SHP77 (cell line): ENCODE data around the gene CBARP.

Experiments used
- DNase-seq, 2 experiments: peaks; one replicate each; lab custom pipeline; 2025; lab: John Stamatoyannopoulos, UW

Gene CBARP

DNA sequence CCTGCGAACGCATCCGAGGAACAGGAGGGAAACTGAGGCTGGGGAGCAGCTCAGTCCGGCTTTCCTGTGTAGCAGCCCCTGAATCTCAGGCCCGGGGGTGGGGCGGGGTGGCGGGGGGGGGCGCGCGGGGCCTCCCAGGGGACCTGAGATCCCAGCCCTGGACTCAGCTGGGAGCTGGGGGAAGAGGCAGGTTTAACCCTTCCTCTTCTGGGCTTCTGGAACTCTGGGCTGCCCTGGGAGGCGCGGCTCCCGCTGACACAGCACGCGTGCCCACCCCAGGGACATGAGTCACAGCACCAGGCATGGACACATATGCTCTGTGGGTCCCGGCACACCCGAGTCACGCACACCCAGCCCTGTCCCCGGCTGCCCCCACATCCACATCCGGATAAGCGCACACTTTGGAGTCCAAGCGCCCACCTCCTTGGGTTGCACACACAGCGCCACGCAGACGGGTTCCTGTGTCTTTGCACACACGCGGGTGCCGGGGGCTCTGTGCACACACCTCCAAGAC, 27.9 kb upstream of the CBARP start:
- no peak for DNase-seq

DNA sequence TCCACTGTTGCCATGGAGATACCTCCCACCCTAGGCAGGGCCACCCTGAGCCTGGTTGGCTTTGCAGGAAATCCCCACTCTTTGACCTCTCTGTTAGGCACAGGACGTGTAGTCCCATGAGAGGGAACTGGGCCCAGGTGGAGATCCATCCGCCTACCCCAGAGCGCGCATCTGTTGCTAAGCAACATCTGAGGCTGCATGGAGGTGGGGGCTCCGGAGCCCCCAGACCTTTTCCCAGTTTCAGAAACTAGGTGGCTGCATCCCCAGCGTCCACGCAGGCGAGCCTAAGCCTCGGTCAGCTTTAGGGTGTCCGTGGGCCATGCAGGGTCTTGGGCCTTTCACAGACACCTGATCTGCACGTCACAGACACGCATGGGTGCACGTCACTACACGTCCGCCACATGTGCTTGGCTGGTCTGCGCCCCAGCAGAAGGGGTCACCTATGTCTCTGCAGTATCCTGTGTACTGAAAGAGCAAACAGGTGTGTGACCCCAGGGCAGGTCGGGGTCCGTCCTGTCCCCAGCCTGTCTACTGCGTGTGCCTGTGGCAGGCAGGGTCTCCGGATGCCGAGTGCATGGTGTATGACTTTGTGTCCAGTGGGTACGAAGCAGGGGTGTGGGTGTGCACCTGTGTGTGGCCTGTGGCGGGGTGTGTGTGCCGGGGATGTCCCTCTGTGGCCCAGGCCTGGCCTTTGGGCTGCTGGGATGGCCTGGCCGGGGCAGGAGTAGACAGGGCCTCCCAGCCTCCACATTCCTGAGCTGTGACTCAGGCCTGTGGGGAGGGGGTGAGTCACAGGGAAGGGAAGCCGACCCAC, 27.2 kb upstream of the CBARP start:
- DNase-seq, result no peak

DNA sequence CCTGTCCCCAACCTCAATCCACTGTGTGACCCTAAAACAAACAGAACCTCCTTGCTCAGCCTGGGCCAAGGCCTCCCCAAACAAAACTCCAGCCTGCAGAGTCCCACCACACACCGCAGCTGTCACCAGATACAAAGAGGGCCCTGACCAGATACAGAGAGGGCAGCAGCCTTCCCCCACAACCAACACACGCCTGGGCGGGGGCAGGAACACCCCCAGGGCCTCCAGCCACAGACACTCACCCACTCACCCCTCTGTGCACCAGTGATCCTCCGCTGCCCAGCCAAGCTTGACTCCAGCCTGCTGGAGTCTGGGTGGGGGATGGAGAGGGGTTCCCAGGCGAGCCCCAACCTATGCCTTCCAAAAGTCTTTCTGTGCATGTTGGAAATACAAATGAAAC, 25.4 kb upstream of the CBARP start:
- DNase-seq, result no peak

DNA sequence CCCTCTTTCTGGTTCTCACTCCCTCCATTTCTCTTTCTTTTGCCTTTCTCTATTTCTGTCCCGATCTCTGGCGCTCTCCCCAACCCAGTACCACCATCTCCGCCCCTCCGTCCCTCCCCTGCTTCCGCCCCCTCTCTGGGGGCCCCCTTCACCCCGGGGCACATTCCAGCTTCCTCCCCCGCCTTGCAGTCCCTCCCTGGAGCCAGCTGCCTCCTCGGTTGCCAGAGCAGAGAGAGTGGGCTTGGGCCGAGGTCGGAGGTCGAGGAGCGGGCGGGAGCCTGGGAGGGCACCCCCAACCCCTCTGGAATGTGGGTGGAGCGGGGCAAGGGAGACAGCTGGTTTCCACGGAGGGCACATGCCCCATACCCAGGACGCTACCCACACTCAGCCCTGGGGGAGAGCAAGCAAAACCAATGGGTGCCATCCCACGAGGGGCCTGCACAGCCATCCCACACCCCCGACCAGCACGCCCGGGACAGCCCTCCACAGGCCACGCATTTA, 24.9 kb upstream of the CBARP start:
- no peak for DNase-seq

DNA sequence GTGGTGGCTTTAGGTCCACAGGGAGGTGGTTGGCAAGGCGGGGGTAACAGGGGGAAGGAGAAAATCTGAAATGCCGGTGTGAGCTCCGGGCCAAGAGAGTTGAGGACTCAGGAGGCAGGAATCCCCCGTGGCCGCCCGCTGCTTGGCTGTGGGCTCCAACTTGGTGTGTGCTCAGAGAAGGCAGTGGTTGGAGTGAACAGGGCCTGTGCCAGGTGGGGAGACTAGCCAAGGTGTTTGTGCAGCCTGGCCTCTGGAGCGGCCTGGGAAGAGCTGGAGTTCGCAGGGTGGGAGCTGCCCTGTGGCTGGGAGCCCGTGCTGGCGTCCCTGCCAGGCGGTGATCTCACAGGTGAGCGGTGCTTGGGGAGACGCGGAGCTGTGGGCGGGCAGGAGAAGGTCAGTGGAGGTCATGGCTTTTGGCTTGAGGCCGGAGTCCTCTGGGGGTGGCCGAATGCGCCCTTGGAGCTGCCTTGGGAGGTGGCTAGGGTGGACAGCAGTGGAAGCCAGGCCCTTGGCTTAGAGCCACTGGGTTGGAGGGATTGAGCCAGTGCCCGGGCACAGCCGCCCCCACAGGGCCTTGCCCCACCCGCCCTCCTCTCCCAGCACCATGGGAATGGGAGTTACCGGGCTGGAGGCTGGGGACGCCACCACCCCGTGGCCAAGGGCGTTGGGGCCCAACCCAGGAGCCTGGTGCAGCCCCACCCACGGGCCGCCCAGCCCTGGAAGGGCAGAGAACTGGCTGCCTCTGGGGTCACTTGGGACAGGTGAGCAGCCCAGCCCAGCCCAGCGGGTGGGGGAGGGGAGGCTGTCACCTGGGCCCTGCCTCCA, 24.2 kb upstream of the CBARP start:
- no peak for DNase-seq

DNA sequence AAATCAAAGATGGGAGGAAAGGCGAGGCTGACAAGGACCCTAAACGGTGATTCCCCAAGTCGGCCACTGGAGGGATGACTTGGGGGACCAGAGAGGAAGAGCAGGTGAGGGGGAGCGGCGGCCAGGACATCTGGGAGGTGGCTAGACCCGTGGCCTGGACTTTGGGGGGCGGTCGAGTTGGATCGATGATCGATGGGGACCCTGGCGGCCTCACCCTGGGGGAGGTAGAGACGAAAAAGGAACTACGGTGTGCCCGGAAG, 23.7 kb upstream of the CBARP start:
- DNase-seq, result no peak

DNA sequence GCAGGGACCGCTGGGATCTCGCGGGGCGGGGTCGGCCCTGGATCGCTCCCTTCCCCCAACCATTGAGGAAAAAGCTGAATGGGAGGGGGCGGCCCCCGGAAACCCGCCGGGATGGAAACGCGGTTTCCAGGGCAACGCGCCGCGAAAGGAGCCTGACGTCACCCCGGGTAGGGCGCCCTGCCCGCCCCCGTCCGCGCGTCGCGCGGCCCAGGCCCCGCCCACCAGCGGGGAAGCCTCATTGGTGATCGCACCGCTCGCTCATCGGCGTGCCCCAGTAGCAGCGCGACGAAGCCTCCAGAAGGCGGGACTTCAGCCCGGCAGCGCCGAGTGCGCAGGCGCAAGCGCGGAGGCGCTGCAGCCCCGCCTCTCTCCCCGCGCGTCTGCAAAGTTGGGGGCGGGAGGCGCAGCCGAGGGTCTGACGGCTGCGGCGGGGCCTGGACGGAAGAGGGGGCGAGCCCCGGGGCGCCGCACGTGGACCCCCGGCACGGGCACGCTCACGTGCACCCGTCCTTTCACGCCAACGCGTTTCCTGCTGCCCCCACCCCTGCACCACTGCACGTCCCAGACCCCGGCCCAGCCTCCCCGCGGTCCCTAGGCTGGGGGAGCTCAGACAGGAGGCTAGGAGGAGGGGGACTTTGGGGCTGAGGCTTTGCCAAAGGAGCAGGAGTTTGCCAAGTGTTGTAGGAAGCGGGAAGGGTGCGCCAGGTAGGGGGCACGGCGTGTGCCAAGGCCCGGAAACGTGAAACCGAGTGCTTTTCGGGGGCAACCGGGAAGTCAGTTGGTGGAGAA, 23.1 kb upstream of the CBARP start:
- peak; percentile 93 to 94 for DNase-seq

DNA sequence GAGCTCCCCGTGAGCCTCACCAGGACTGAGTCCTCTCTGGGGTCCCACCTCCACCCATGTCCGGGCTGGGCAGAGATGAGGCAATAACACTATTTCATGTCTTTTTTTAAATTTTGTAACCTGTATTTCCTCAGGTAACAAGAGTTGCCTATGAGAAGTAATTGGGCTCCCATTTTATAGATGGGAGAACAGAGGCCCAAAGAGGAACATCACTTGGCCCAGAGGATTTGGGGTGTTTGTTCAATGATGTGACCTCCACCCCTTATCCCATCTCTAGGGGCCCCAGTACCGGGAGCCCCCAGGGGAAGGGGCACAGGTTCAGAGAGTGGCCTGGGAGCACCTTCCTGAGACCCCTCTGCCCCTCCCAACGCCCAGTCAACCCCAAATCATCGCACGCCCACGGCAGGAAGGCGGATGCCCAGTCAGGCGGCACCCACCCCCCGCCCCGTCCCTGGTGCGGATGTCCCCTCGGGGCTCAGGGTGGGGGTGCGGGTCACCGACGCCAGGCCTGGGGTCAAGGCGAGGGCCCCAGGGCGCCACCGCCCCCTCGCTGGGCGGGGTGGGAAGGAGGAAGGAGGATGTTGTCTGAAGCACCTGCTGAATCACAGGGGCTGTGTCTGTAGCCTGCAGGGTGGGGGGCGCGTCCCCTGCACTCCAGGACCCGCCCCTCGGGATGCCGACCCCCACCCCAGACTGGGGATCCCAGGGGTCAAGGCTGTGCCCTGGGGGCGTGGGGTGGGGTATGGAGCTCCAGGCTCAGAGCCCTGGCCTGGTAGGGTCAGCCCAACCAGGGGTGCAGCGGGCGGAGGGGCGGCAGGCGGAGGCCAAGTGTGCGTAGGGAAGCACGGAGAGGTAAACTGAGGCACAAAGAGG, 22.3 kb upstream of the CBARP start:
- no peak for DNase-seq

DNA sequence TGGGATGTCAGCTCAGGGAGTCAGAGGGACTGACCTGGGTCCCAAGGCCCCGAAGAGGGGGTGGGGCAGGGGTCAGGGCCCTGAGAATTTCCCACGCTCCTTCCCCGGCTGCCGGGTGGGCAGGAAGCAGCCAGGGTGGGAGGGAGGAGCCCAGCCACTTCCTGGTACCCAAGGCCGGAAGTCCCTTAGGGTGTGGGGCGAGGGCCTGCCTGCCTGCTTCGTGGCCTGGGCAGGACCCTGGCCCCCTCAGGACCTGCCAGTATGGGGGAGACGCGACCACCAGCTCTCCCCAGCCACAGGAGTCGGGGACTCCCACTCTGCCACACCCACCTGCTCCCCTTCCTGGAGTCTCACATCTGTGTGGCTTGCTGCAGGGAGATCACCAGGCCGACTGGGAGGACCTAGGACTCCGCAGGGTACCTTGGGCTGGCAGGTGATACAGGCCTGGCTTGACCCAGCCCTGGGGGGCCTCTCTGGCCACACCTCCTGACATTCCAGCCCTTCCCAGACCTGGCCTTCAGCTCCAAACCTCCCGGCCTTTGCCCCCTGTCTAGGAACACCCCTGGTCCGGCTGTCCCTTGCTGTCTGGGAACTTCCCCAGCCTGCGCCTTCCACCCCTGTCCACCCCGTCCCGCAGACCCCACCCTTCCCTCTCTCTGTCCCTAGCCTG, 21.5 kb upstream of the CBARP start:
- DNase-seq, result peak; percentile 40 to 65

DNA sequence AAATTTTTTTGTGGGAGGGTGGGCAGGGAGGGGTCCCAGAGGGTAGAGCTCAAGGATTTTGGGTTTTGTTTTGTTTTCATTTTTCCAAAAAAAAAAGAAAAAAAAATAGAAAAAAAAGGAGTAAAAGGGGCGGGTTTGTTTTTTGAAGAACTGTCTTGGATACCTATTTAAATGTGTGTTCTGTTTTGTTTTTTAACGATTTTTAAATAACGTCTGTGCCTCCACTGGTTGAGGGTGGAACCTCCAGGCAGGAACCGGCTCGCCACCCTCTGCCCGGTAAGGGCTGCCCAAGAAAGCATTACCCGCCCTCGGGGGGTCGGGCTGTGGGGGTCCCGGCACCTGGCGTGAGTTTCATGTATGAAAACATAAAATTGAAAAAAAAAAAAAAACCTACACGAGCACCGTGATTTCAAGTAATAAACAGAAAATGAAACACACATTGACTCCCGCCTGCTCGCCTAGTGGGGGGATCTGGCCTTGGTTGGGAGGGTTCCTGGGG, 21.0 kb upstream of the CBARP start:
- no peak for DNase-seq

DNA sequence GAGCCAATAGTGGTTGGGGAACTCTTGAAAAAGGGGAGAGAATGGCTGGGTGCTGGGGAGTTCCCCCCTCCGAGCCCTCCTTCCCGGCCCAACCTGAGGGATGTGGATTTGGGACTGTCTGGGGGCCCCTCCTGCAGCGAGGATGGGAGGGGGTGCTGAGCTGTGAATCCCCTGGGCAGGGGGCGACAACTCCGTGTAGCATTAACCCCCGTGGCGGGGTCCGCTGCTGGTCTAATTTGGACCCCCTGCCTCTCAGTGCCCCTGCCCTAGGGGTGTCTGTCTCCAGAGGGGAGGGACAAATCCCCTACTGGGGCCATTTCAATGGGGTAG, 20.3 kb upstream of the CBARP start:
- DNase-seq, result no peak

DNA sequence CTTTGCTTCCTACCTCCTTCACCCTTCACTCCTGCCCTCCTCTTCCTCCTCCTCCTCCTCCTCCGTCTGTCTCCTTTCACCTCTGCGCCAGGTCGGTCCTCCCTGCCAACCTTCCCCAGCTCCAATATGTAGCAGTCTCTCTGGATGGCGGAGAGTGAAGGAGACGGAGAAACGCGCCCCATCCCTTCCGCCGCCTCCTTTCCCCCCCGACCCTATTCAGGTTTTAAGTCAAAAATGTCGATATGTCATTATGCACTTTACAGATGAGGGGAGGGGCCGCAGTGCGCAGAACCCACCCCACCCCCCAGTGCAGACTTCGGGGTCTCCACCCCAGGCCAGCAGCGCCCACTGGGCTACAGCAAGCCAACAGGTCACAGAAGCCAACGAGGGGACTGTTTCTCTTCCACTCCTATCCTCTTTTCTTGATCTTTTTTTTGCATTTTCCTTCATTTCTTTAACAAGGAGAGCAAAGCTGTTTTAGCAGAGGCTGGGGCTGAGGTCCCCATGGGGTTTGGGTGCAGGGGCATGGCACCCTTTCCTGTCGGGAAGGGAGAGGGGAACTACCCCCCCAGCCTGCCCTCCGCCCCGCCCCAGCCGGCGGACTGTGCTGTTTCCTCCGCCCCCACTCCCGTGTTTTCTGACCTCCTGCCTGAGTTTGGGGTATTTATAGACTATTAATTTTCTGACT, 19.8 kb upstream of the CBARP start:
- no peak for DNase-seq

DNA sequence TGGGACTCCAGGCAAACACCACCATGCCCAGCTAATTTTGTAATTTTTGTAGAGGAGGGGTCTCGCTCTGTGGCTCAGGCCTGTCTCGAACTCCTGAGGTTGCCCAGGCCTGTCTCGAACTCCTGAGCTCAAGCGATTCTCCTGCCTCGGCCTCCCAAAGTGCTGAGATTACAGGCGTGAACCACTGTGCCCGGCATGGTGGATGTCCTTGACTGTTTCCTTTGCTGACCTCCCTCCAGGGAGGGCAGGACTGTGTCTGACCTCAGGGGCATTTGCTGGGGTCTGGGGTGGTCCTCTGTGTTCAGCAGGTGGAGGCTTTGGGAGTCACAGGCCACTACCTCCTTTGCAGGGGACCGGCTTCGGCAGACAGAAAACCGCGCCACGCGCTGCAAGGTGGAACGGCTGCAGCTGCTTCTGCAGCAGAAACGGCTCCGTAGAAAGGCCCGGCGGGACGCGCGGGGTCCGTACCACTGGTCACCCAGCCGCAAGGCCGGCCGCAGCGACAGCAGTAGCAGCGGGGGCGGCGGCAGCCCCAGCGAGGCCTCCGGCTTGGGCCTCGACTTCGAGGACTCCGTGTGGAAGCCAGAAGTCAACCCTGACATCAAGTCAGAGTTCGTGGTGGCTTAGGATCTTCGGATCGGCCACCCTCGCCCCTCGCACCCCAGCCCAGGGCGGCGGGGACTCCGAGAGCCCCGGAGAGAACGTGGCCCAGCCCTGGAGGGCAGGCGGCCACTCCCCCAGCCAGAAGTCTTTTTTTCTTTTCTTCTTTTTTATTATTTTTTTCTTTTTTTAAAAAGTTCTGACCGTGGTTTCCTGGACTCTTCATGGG, 19.1 kb upstream of the CBARP start:
- no peak for DNase-seq

DNA sequence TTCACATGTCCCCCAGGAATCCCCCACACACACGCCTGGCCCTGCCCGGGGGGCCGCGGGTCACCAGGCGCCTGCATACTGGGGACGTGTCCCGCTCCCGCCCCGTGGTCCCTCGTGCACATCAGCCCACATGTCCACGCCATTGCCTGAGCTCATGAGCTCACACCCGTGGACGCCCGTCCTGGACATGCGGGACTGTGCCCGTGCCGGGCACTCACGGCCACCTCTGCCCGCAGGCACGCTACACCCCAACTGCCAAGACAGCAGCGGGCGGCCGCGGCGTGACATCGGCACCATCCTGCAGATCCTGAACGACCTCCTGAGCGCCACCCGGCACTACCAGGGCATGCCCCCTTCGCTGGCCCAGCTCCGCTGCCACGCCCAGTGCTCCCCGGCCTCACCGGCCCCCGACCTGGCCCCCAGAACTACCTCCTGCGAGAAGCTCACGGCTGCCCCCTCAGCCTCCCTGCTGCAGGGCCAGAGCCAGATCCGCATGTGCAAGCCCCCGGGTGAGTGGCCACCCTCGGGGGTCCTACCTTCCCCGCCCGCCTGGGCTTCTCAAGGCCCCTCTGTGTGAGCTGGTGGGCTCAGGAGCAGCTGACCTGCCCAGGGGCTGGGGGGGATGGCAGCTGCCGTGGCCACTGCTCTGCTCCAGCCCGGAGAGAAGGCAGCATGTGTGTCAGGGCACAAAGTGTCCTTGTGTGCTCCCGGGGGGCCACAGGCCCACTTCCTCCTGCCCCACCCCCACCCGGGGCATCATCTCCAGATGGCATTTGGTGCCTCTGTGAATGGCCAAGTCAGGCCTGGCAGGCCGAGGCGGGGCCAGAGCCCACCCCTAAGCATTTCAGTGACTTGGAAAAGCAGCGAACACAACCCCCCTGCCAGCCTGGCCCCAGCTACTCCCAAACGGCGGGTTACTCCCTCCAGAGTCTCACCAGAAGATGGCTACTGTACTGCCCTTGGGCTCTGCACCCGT, 17.7 kb upstream of the CBARP start:
- DNase-seq, result no peak

DNA sequence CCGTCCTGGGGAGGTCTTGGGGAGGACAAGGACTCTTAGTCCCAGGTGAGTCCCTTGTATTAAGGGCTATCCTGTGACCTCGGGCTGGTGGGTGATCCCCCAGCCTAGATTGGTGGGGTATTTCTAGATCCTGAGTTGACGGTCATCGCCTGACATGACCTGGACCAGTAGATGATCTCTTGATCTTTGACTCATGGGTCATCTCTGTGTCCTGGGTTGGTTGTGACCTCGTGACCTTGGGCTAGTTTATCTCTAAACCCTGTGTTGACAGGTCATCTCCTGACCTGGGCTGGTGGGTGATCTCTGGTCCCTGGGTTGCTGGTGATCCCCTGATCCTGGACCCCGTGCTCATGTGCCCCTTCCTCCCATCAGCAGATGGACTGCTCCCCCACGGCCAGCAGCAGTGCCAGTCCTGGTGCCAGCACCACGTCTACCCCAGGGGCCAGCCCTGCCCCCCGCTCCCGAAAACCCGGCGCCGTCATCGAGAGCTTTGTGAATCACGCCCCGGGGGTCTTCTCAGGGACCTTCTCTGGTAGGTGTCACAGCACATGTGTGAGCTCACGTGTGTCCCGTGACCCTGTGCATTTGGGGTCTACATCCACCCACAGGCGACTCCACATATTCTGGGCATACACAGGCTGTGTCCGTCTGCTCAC, 16.9 kb upstream of the CBARP start:
- no peak for DNase-seq

DNA sequence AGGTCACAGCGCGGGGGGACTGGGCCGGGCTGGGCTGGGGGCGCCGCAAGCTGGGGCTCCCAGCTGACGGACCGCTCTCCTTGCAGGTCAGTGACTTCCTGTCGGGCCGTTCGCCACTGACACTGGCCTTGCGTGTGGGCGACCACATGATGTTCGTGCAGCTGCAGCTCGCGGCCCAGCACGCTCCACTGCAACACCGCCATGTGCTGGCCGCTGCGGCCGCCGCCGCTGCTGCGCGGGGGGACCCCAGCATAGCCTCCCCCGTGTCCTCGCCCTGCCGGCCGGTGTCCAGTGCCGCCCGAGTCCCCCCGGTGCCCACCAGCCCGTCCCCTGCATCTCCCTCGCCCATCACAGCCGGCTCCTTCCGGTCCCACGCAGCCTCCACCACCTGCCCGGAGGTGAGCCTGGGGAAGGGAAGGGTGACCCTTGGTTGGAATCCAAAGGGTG, 16.3 kb upstream of the CBARP start:
- no peak for DNase-seq

DNA sequence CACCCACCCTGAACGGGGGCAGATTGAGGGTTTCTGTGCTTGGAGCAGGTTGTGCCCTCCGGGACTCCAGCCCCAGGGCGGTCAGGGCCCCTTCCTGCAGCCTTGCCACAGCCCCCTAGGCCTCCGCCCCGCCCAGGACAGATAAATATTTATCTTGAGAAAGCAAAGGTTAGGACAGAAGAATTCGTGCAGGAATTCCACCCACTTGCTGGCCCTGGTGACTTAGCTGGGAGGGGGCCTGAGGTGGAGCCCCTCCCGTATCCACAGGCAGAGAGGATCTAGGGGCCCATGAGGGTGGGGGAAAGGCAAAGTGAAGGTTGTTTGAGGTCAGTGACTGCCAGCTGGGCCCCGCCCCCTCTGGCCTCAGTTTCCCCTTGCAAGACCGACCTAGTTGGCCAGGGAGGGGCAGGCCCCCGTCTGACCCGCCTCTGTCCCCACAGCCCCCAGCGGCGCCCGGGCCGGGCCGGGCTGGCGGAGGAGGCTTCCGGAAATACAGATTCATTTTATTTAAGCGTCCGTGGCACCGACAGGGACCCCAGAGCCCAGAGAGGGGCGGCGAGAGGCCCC, 15.8 kb upstream of the CBARP start:
- no peak for DNase-seq
